Measurements from ENCODE around the gene POLR1A.

POLR1A gene

DNA sequence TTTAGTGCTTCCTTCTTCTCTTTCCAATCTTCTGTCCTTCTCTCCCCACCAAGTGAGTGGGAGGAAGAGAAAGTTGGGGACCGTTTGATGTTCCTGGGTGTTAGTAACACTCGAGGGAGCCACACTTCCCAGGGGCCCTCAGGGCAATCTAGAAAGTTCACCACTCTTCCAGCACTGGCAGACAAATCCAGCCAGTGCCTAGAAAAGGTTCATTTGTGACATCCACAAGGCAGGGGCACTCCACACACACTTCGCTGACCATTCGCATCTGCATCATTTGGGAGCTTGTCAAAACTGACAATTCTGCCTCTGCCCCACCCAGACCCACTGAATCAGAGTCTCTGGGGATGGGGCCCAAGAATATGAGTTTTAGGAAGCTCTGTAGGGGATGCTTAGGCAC is 130.1 kb downstream of the POLR1A start:
- no peak for ATAC-seq

DNA sequence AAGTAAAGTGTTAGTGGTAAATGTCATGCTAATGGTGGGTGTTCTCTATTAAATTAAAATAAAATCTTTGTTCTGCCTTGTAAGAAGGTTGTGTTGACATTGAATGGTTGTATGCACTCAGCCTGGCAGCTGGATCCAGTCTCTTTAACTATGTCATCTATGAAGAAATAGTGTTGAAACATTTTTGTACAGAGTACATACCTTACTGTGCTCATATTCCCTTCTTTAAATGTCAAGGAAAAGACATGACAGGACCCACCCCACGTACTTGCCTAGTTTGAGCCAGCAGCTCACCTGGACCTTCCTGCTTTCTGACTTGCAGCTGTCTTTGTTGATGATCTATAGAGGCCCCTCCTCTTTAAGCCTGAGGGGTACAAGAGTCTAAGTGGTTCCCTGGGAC is 131.3 kb downstream of the POLR1A start:
- no peak for ATAC-seq

DNA sequence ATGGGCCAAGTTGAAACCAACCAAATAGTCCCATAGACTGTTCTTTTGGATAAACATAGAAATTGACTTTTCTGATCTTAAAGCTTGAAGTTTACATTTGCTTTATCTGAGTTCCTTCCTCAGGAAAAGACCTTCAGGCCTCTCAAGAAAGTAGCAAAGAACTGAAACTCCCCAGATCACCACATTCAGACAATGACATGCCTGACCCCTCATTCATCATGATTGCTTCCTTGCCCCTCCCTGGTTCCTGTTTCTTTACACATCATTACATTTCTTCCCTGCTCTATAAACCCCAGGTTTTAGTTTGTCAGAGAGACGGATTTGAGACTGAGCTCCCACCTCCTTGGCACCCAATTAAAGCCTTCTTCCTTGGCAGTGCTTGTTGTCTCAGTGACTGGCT is 133.3 kb downstream of the POLR1A start:
- no peak for ATAC-seq

DNA sequence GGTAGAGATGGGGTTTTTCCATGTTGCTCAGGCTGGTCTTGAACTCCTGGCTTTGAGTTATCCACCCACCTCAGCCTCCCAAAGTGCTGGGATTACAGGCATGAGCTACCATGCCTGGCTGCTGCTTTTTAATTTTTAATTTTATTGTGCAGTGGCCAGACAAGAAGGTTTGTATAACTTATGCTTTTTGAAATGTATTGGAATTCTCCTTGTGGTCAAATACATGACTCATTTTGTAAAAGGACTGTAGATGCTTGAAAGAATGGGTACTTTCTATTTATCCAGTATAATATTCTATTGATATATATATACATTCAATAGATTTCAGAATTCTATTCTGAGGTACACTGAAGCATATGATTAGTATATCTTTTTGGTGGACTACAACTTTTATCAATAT is 134.3 kb downstream of the POLR1A start:
- ATAC-seq = no peak
